LNCaP clone FGC (cell line): ENCODE data around the gene ADRM1.

Experiments used
- DNase-seq: peaks from one replicate; pipeline ENCODE4 v3.0.0-alpha.2; 2011; ENCODE audit warnings: low read depth
- H3K4me3 ChIP-seq: 2 replicates; pipeline ENCODE4 v1.5.1; 2011; ENCODE audit warnings: mild to moderate bottlenecking, low read depth, low read length, control low read depth
- CTCF ChIP-seq: IDR thresholded peaks from 2 replicates; pipeline ENCODE4 v1.5.1; 2012; ENCODE audit warnings: mild to moderate bottlenecking; ENCODE audit not compliant: control insufficient read depth, insufficient read depth; ENCODE audit errors: extremely low read depth

The ADRM1 gene

GRCh38 chr20:62268228-62268900 is 34.4 kb upstream of the ADRM1 start:
- DNase-seq, result no peak
- H3K4me3 ChIP-seq, result no peak overlapping the region
- TF ChIP-seq CTCF, result no peak

GRCh38 chr20:62269378-62269777 is 33.4 kb upstream of the ADRM1 start:
- no peak for DNase-seq
- no peak for TF ChIP-seq CTCF
- no peak overlapping the region for H3K4me3 ChIP-seq

GRCh38 chr20:62269871-62270270 is 32.9 kb upstream of the ADRM1 start:
- TF ChIP-seq CTCF, result no peak
- no peak overlapping the region for H3K4me3 ChIP-seq
- no peak for DNase-seq

- no peak for DNase-seq
- TF ChIP-seq CTCF, result no peak
- H3K4me3 ChIP-seq, result no peak overlapping the region
Measured at GRCh38 chr20:62272200-62272599, 30.6 kb upstream of the ADRM1 start.

GRCh38 chr20:62273416-62273815 is 29.4 kb upstream of the ADRM1 start:
- TF ChIP-seq CTCF, result no peak
- H3K4me3 ChIP-seq, result no peak overlapping the region
- DNase-seq, result no peak

GRCh38 chr20:62274332-62274950 is 28.4 kb upstream of the ADRM1 start:
- DNase-seq, result no peak
- no peak overlapping the region for H3K4me3 ChIP-seq
- no peak for TF ChIP-seq CTCF

- DNase-seq, result no peak
- no peak overlapping the region for H3K4me3 ChIP-seq
- TF ChIP-seq CTCF, result no peak
Measured at GRCh38 chr20:62275219-62275618, 27.6 kb upstream of the ADRM1 start.
